Ovary (tissue), 9 donors: ENCODE data around the gene ACSS1. TPM values are rescaled to one million over a fixed set of nuclear protein-coding genes. Genes with fewer than 3 reads are reported as not detected.
"Not testable (repeated sequence)": the region's sequence is repeated elsewhere in the genome, so short reads cannot be mapped to it uniquely, and the experiment has no call there.

ENCODE experiments used
- DNase-seq, 5 donors: peaks; one replicate each; pipeline ENCODE4 v3.0.0-alpha.2; 2019 to 2020
- H3K27ac ChIP-seq, 2 donors: fragments of 200-600 bp; one replicate each; pipeline versions ENCODE4 v1.5.1 to v1.8.0; 2019 to 2022
- H3K27me3 ChIP-seq: fragments of 200-600 bp; one replicate; pipeline ENCODE4 v1.8.0; 2022
- H3K36me3 ChIP-seq: fragments of 200-600 bp; sonication (generic); one replicate; pipeline ENCODE4 v1.5.1; 2019
- H3K4me1 ChIP-seq: one replicate; pipeline ENCODE4 v1.8.1; 2013; ENCODE audit warnings: mild to moderate bottlenecking, moderate library complexity; ENCODE audit not compliant: insufficient read depth
- H3K4me3 ChIP-seq: fragments of 200-600 bp; sonication (generic); one replicate; pipeline ENCODE4 v1.5.1; 2017
- H3K9me3 ChIP-seq, 2 donors: fragments of 200-600 bp in 1 of 2; sonication (generic) in 1 of 2; one replicate each; pipeline versions ENCODE4 v1.5.1 to v1.8.1; 2013 to 2019; ENCODE audit warnings: mild to moderate bottlenecking in 1 of 2, moderate library complexity in 1 of 2
- EP300 ChIP-seq: sonication (generic); formaldehyde crosslinking; IDR thresholded peaks from one replicate; pipeline ENCODE4 v1.6.1; 2017; ENCODE audit warnings: antibody characterized with exemption
- POLR2A ChIP-seq: fragments of 450-650 bp; IDR thresholded peaks from one replicate; pipeline ENCODE4 v1.6.1; 2017; ENCODE audit warnings: antibody characterized with exemption, mild to moderate bottlenecking, moderate library complexity
- WGBS, 3 donors: extraction: QIAGEN DNeasy Blood & Tissue Kit in 1 of 3; methylation state at CpG; one replicate each; pipeline versions ENCODE4 v1.1.5 to v1.1.7; 2013 to 2017; 5-methylcytosine and 5-hydroxymethylcytosine counted together
- intact Hi-C, 4 donors: fragments of 100-400 bp; cut with DNase I; formaldehyde crosslinking; loops; one replicate each; pipeline versions ENCODE4 v1.11.0 to v1.15.1; 2022 to 2023
- polyA plus RNA-seq, 2 donors: library from polyadenylated mRNA; stranded (reverse); fragments of 200-250 nt in 1 of 2; fragments of 350-450 nt in 1 of 2; fragmentation: Illumina TruSeq in 1 of 2; extraction: RNeasy Lipid Tissue Mini Kit (QIAGEN cat#74804) in 1 of 2; gene quantifications; one replicate each; pipeline ENCODE4 v1.2.3, GENCODE V29; 2013 to 2014
- total RNA-seq, 7 donors: library from RNA; depleted of rRNA in 2 of 7; stranded (reverse); fragments of >200 nt in 2 of 7; fragmentation: NEBNext Ultra II Directional in 3 of 7; extraction: Animal tissue kit (Norgen Biotek cat#: 25700) in 3 of 7; gene quantifications; one replicate each; pipeline versions ENCODE4 v1.1.0 to v1.2.4, GENCODE V29; 2016 to 2023
- TF ChIP-seq, protein P1 (sequence below), 3 donors: fragments of 450-650 bp in 2 of 3; fragments of 200-600 bp in 1 of 3; IDR thresholded peaks; one replicate each; pipeline versions ENCODE4 v1.5.1 to v1.8.0; 2016 to 2022; ENCODE audit warnings: antibody characterized with exemption in 3 of 3, mild to moderate bottlenecking in 1 of 3
- donor health status: DM: no; HTN: no; CAD: no; lungs with moderate emphysema.
- donor health status: DM: no; HTN: no; CAD: no.
- donor health status: Bipolar disorder and iron deficiency.
- donor health status: DM: yes; HTN: yes; CAD: no.
- donor health status: DM: no; HTN: no; CAD: no.
- donor health status: DM: yes; HTN: yes; CAD: no.

Gene ACSS1
- total and polyA plus RNA-seq, 9 donors, result 13.1 to 37.0 (median 29.0) TPM

DNA sequence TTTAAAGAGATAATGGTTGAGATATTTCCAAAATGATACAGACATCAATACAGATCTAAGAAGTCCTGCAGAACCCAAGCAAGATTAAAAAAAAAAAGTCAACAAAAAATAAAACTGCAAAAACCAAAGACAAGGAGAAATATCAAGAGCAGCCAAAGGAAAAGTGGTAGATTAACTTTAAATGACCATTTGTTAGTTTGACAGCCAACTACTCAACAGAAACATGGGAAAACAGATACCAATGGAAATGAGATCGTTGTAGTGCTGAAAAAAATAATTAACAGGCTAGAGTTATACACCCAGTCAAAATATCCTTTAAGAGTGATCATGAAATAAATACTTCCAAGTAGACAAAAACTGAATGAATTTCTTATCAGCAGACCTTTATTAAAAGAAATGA, 54.9 kb downstream of the ACSS1 start:
- no peaks in the 10 kb centered on the region for H3K27me3 ChIP-seq
- WGBS, 3 donors, result 87 to 88% (median 88%) methylated on average over 1 of the region's 1 CpG
- no peak for DNase-seq
- TF ChIP-seq EP300 (no peak), POLR2A (no peak)
- TF ChIP-seq, protein P1, sequence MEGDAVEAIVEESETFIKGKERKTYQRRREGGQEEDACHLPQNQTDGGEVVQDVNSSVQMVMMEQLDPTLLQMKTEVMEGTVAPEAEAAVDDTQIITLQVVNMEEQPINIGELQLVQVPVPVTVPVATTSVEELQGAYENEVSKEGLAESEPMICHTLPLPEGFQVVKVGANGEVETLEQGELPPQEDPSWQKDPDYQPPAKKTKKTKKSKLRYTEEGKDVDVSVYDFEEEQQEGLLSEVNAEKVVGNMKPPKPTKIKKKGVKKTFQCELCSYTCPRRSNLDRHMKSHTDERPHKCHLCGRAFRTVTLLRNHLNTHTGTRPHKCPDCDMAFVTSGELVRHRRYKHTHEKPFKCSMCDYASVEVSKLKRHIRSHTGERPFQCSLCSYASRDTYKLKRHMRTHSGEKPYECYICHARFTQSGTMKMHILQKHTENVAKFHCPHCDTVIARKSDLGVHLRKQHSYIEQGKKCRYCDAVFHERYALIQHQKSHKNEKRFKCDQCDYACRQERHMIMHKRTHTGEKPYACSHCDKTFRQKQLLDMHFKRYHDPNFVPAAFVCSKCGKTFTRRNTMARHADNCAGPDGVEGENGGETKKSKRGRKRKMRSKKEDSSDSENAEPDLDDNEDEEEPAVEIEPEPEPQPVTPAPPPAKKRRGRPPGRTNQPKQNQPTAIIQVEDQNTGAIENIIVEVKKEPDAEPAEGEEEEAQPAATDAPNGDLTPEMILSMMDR (IDR thresholded peaks at IDR 0.05), result no peak
- peaks cover 9% of the 10 kb centered on the region for H3K4me1 ChIP-seq
- no peak overlapping the region for H3K27ac ChIP-seq
- no peak overlapping the region for H3K4me3 ChIP-seq
- no peaks in the 10 kb centered on the region for H3K9me3 ChIP-seq
- intact Hi-C loops, result no loop called here
- H3K36me3 ChIP-seq, result no peaks in the 10 kb centered on the region

DNA sequence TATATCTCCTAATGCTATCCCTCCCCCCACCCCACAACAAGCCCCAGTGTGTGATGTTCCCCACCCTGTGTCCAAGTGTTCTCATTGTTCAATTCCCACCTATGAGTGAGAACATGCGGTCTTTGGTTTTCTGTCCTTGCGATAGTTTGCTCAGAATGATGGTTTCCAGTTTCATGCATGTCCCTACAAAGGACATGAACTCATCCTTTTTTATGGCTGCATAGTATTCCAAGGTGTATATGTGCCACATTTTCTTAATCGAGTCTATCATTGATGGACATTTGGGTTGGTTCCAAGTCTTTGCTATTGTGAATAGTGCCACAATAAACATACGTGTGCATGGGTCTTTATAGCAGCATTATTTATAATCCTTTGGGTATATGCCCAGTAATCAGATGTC, 56.6 kb downstream of the ACSS1 start:
- not testable (repeated sequence) for H3K27ac ChIP-seq

DNA sequence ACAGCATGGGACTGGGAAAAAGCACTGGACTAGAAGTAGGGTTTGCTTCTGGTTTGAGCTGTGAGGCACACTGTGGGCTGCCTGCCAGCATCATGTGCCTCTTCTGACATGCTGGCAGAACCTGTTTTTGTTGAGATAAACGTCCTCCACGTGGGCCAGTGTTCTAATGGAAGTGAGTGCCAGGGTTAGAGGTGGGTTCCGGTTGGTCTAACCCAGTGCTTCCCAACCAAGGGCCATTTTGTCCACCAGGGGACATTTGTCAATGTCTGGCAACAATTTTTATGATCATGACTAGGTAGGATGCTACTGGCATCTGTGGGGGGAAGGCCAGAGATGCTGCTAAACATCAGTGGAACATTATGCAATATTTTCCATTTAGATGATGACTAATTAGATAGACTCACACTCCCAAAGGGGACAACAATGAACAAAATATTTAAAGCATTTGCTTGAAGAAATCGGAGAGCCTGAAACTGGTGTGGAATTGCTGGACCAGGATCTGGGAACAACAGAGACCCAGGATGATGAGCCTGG, 57.6 kb downstream of the ACSS1 start:
- H3K4me1 ChIP-seq, result peaks cover 9% of the 10 kb centered on the region
- H3K27me3 ChIP-seq, result no peaks in the 10 kb centered on the region
- H3K9me3 ChIP-seq, result no peaks in the 10 kb centered on the region
- H3K27ac ChIP-seq, result no peak overlapping the region
- DNase-seq, result peak in 4 of 5 donors; percentile 48 to 71 (median 58)
- TF ChIP-seq, protein P1 (IDR thresholded peaks at IDR 0.05), result no peak
- TF ChIP-seq POLR2A, result no peak
- TF ChIP-seq EP300, result no peak
- intact Hi-C loops, result no loop called here
- no peaks in the 10 kb centered on the region for H3K36me3 ChIP-seq
- no peak overlapping the region for H3K4me3 ChIP-seq
- 25 to 28% (median 26%) methylated on average over 4 of the region's 4 CpGs for WGBS, 3 donors

More for the DNA sequence above, 56.6 kb downstream of the ACSS1 start:
- H3K4me1 ChIP-seq, DNase-seq, intact Hi-C loops, H3K9me3 ChIP-seq, H3K27me3 ChIP-seq, H3K36me3 ChIP-seq, H3K4me3 ChIP-seq: not testable (repeated sequence)
- 94 to 98% (median 94%) methylated on average over 4 of the region's 4 CpGs for WGBS, 3 donors

DNA sequence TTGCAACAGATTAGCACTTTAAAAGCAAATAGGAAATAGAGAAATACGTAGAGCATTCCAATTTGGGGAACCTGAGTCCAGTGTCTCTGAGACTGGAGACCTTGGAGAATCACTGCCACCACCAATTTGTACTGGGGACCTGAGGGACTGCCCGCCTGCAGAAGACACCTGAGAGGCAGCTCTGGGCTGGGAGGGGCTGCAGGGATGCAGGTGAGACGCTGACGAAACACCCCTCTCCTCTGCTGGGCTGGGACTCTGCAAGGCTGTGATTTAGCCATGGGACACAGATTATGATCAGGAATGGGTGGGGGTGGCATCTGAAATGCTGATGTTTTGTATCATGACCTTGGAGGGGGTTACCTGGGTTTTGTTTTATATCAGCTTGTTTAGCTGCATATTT, 58.4 kb downstream of the ACSS1 start:
- H3K36me3 ChIP-seq, result no peaks in the 10 kb centered on the region
- no peaks in the 10 kb centered on the region for H3K9me3 ChIP-seq
- H3K27me3 ChIP-seq, result no peaks in the 10 kb centered on the region
- TF ChIP-seq, protein P1 (IDR thresholded peaks at IDR 0.05), result no peak
- TF ChIP-seq POLR2A (no peak), EP300 (no peak)
- H3K4me1 ChIP-seq, result peaks cover 8% of the 10 kb centered on the region
- 80 to 91% (median 87%) methylated on average over 4 of the region's 4 CpGs for WGBS, 3 donors
- H3K27ac ChIP-seq, result no peak overlapping the region
- intact Hi-C loops, result loop anchor here (2.0 to 10.0 kb wide), 7 partner anchors 65 to 405 kb away; partner anchors contain the start of genes ENTPD6 (in 1 of the 4) and GINS1 (in 1 of the 4)
- H3K4me3 ChIP-seq, result no peak overlapping the region
- DNase-seq, result peak in 1 of 5 donors; percentile 2

DNA sequence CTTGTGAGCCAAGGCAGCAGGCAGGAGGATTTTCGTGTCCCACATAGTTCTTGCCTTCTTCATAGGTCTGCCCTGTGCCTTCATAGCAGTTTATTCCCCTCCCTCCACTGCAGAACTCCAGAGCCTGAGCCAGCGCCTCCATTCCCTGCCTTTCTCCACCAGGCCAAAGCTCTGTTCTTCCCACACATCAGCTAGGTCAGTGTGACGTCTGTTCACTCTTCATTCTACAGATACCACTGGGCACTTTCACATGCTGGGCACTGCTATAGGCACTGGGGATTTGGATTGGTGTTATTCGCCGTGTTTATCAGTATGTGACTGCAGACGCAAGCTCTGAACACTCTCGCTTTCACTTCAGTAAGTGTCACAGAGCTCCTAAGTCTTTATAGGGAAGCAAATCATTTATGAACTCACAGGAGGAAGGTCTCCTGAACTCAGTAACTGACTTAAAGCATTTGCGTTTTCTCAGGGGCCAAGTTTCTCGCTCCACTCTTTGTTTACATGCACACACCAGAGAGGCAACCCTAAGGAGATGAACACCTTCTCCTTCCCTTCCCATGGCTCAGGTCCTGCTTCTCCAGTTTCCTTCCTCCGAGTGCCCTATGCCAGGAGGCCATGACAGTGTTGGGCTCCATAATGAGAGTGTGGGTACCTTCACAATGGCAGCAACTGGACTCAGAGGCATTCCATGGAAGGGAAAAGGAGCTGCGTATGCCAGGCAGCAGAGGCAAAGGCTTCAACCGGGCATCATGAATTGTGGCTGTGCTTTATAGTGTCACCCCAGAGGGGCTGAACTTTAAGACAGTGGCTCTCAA, 59.1 kb downstream of the ACSS1 start:
- Histone ChIP-seq H3K4me1 (peaks cover 8% of the 10 kb centered on the region), H3K27me3 (no peaks in the 10 kb centered on the region), H3K36me3 (no peaks in the 10 kb centered on the region), H3K27ac (no peak overlapping the region), H3K4me3 (no peak overlapping the region), H3K9me3 (no peaks in the 10 kb centered on the region)
- peak in 1 of 5 donors; percentile 2 for DNase-seq
- TF ChIP-seq POLR2A (no peak), EP300 (no peak)
- TF ChIP-seq, protein P1 (IDR thresholded peaks at IDR 0.05), result no peak
- intact Hi-C loops, result loop anchor here (2.0 to 10.0 kb wide), 7 partner anchors 66 to 406 kb away; partner anchors contain the start of genes ENTPD6 (in 1 of the 4) and GINS1 (in 1 of the 4)
- 66 to 70% (median 67%) methylated on average over 12 of the region's 12 CpGs for WGBS, 3 donors
